ENCODE data around the gene ZNF641. TPM values are rescaled to one million over a fixed set of nuclear protein-coding genes. Genes with fewer than 3 reads are reported as not detected.

The ZNF641 gene
- polyA plus RNA-seq, 2 of the 4 experiments (the other 2 are of a cell fraction), result 9.1 to 11.8 TPM

DNA sequence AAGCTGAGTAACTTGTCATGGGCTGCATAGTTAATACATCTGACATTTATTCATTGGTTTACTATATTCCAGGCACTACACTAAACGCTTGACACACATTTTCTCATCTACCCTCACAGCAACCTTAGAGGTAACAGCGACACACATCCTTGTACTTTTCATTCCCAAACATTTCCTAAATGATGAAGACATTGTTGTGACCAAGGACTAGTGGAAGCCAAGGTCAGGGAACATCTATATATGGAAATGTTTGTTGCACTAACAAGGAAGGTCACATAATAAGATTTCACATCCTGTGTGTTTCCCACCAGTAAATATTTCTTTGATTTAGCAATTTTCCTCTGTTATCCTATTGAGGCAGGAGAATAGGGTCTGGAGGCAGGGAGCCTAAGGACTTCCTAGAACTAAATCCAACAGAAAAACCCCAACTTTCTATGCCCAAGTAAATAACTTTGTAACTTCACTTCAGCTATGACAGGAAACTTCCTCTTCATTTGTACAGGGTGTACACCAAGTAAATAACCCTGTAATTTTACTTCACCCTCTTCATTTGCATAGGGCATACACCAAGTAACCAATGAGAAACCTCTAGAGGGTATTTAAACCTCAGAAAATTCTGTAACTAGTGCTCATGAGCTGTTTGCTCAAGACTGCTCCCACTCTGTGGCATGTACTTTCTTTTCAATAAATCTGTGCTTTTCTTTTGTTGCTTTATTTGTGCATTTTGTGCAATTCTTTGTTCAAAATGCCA lies 48.4 kb downstream of the ZNF641 start:
- WGBS (ENCODE audit: missing lambda C conversion rate), result 28% methylated on average over 2 of the region's 2 CpGs
- no peak for TF ChIP-seq FOSL2 (IDR thresholded peaks at IDR 0.05)
- no peak for TF ChIP-seq FOSL2 (CRISPR knock-in tag; IDR thresholded peaks at IDR 0.05)
- TF ChIP-seq, protein P1, sequence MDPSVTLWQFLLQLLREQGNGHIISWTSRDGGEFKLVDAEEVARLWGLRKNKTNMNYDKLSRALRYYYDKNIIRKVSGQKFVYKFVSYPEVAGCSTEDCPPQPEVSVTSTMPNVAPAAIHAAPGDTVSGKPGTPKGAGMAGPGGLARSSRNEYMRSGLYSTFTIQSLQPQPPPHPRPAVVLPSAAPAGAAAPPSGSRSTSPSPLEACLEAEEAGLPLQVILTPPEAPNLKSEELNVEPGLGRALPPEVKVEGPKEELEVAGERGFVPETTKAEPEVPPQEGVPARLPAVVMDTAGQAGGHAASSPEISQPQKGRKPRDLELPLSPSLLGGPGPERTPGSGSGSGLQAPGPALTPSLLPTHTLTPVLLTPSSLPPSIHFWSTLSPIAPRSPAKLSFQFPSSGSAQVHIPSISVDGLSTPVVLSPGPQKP (IDR thresholded peaks at IDR 0.05; ENCODE audit: low read depth, low read length), result no peak
- TF ChIP-seq, protein P2, sequence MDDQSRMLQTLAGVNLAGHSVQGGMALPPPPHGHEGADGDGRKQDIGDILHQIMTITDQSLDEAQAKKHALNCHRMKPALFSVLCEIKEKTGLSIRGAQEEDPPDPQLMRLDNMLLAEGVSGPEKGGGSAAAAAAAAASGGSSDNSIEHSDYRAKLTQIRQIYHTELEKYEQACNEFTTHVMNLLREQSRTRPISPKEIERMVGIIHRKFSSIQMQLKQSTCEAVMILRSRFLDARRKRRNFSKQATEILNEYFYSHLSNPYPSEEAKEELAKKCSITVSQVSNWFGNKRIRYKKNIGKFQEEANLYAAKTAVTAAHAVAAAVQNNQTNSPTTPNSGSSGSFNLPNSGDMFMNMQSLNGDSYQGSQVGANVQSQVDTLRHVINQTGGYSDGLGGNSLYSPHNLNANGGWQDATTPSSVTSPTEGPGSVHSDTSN (IDR thresholded peaks at IDR 0.05), result no peak
- TF ChIP-seq BHLHE40 (IDR thresholded peaks at IDR 0.05; ENCODE audit: low read depth, low read length), result no peak
- TF ChIP-seq, protein P3, sequence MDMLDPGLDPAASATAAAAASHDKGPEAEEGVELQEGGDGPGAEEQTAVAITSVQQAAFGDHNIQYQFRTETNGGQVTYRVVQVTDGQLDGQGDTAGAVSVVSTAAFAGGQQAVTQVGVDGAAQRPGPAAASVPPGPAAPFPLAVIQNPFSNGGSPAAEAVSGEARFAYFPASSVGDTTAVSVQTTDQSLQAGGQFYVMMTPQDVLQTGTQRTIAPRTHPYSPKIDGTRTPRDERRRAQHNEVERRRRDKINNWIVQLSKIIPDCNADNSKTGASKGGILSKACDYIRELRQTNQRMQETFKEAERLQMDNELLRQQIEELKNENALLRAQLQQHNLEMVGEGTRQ (IDR thresholded peaks at IDR 0.05), result no peak
- TF ChIP-seq KDM5A (IDR thresholded peaks at IDR 0.05), result no peak
- no peak for TF ChIP-seq EHMT2 (IDR thresholded peaks at IDR 0.05; ENCODE audit: low read depth)
- TF ChIP-seq, protein P4, sequence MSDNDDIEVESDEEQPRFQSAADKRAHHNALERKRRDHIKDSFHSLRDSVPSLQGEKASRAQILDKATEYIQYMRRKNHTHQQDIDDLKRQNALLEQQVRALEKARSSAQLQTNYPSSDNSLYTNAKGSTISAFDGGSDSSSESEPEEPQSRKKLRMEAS (IDR thresholded peaks at IDR 0.05), result no peak
- TF ChIP-seq EHF (CRISPR knock-in tag; IDR thresholded peaks at IDR 0.05), result no peak
- no peak for TF ChIP-seq ZSCAN20 (CRISPR knock-in tag; IDR thresholded peaks at IDR 0.05)
- TF ChIP-seq, protein P5, sequence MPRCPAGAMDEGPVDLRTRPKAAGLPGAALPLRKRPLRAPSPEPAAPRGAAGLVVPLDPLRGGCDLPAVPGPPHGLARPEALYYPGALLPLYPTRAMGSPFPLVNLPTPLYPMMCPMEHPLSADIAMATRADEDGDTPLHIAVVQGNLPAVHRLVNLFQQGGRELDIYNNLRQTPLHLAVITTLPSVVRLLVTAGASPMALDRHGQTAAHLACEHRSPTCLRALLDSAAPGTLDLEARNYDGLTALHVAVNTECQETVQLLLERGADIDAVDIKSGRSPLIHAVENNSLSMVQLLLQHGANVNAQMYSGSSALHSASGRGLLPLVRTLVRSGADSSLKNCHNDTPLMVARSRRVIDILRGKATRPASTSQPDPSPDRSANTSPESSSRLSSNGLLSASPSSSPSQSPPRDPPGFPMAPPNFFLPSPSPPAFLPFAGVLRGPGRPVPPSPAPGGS (IDR thresholded peaks at IDR 0.05), result no peak
- no peak for TF ChIP-seq HOXB13 (CRISPR knock-in tag; IDR thresholded peaks at IDR 0.05; ENCODE audit: low read depth)
- no peaks in the 10 kb centered on the region for H3K9me3 ChIP-seq
- ChIA-PET CTCF (interaction anchor here (0.5 kb wide), 1 partner anchor 29 kb away, joined by 3 read pairs; no protein-coding TSS in a partner anchor), POLR2A (no interaction called here)
- DNase-seq (ENCODE audit: low read depth in 1 of 2, low spot score in 1 of 2) (no peak), ATAC-seq (no peak), FAIRE-seq (no peak)
- H3K4me1 ChIP-seq, result no peaks in the 10 kb centered on the region
- no peak overlapping the region for H3K4me2 ChIP-seq
- no peak overlapping the region for H3K27ac ChIP-seq
- no peak overlapping the region for H3K4me3 ChIP-seq

DNA sequence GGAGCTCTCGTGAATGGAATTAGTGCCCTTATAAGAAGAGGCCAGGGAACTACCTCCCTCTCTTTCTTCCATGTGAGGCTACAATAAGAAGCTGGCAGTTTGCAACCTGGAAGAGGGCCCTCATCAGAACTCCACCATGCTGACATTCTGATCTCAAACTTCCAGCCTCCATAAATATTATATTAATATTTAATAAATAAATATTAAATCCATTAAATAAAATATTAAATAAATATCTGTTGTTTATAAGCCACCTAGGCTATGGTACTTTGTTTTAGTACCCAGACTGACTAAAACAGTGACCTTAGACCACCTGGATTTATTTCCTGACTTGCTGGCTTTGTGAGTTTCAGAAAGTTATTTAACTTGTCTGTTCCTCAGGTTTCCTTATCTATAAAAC lies 49.9 kb downstream of the ZNF641 start:
- 27% methylated on average over 1 of the region's 1 CpG for WGBS (ENCODE audit: missing lambda C conversion rate)
- Histone ChIP-seq H3K4me2 (no peak overlapping the region), H3K4me3 (no peak overlapping the region), H3K9me3 (no peaks in the 10 kb centered on the region), H3K4me1 (no peaks in the 10 kb centered on the region), H3K27ac (no peak overlapping the region)
- no peak for FAIRE-seq
- ATAC-seq, result no peak
- ChIA-PET POLR2A (no interaction called here), CTCF (no interaction called here)
- DNase-seq (ENCODE audit: low read depth in 1 of 2, low spot score in 1 of 2), result no peak
- TF ChIP-seq HOXB13 (CRISPR knock-in tag; IDR thresholded peaks at IDR 0.05; ENCODE audit: low read depth) (no peak), FOSL2 (IDR thresholded peaks at IDR 0.05) (no peak), FOSL2 (CRISPR knock-in tag; IDR thresholded peaks at IDR 0.05) (no peak), EP300 (IDR thresholded peaks at IDR 0.05) (no peak), KDM5A (IDR thresholded peaks at IDR 0.05) (no peak), MYC (IDR thresholded peaks at IDR 0.05; ENCODE audit: borderline replicate concordance, low read length) (no peak), SREBF2 (IDR thresholded peaks at IDR 0.05) (no peak), CHD4 (IDR thresholded peaks at IDR 0.05; ENCODE audit: borderline replicate concordance) (no peak), ZSCAN20 (CRISPR knock-in tag; IDR thresholded peaks at IDR 0.05) (no peak), EHMT2 (IDR thresholded peaks at IDR 0.05; ENCODE audit: low read depth) (no peak), HDAC2 (IDR thresholded peaks at IDR 0.05) (no peak), RCOR1 (IDR thresholded peaks at IDR 0.05; ENCODE audit: low read depth, low read length) (no peak), ZFP36 (IDR thresholded peaks at IDR 0.05; ENCODE audit: borderline replicate concordance, partially characterized antibody) (no peak), ESRRA (IDR thresholded peaks at IDR 0.05; ENCODE audit: borderline replicate concordance, low read length) (no peak), HEYL (CRISPR knock-in tag; IDR thresholded peaks at IDR 0.05) (no peak), TFCP2L1 (CRISPR knock-in tag; IDR thresholded peaks at IDR 0.05) (no peak), RFX5 (IDR thresholded peaks at IDR 0.05) (no peak)
- TF ChIP-seq, protein P6, sequence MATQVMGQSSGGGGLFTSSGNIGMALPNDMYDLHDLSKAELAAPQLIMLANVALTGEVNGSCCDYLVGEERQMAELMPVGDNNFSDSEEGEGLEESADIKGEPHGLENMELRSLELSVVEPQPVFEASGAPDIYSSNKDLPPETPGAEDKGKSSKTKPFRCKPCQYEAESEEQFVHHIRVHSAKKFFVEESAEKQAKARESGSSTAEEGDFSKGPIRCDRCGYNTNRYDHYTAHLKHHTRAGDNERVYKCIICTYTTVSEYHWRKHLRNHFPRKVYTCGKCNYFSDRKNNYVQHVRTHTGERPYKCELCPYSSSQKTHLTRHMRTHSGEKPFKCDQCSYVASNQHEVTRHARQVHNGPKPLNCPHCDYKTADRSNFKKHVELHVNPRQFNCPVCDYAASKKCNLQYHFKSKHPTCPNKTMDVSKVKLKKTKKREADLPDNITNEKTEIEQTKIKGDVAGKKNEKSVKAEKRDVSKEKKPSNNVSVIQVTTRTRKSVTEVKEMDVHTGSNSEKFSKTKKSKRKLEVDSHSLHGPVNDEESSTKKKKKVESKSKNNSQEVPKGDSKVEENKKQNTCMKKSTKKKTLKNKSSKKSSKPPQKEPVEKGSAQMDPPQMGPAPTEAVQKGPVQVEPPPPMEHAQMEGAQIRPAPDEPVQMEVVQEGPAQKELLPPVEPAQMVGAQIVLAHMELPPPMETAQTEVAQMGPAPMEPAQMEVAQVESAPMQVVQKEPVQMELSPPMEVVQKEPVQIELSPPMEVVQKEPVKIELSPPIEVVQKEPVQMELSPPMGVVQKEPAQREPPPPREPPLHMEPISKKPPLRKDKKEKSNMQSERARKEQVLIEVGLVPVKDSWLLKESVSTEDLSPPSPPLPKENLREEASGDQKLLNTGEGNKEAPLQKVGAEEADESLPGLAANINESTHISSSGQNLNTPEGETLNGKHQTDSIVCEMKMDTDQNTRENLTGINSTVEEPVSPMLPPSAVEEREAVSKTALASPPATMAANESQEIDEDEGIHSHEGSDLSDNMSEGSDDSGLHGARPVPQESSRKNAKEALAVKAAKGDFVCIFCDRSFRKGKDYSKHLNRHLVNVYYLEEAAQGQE (IDR thresholded peaks at IDR 0.05), result no peak

Measured in A549 (cell line).